Thyroid gland (tissue), 4 donors: ENCODE measurements around the gene PIK3CG. TPM values are rescaled to one million over a fixed set of nuclear protein-coding genes. Genes with fewer than 3 reads are reported as not detected.

Experiments
- DNase-seq, 2 donors: peaks; one replicate each; pipeline ENCODE4 v3.0.0-alpha.2; 2019
- H3K27ac ChIP-seq, 3 donors: fragments of 200-600 bp; sonication (generic); 1 replicate in 2 of 3; 2 replicates in 1 of 3; pipeline ENCODE4 v1.5.1; 2016 to 2019; ENCODE audit warnings: mild to moderate bottlenecking in 1 of 3, moderate library complexity in 1 of 3
- H3K27me3 ChIP-seq: fragments of 200-600 bp; sonication (generic); one replicate; pipeline ENCODE4 v1.5.1; 2019
- H3K36me3 ChIP-seq, 2 donors: fragments of 200-600 bp; sonication (generic); one replicate each; pipeline ENCODE4 v1.5.1; 2016 to 2019
- H3K4me1 ChIP-seq, 2 donors: fragments of 200-600 bp; sonication (generic); one replicate each; pipeline ENCODE4 v1.5.1; 2017 to 2019
- H3K4me3 ChIP-seq, 3 donors: fragments of 200-600 bp; sonication (generic); replicated peaks in 1 of 3; 1 replicate in 2 of 3; 2 replicates in 1 of 3; pipeline ENCODE4 v1.5.1; 2016; ENCODE audit warnings: mild to moderate bottlenecking in 1 of 3
- H3K9me3 ChIP-seq: fragments of 200-600 bp; sonication (generic); one replicate; pipeline ENCODE4 v1.5.1; 2017
- POLR2A ChIP-seq, 2 donors: fragments of 450-650 bp; IDR thresholded peaks; one replicate each; pipeline ENCODE4 v1.6.1; 2017; ENCODE audit warnings: antibody characterized with exemption in 2 of 2, mild to moderate bottlenecking in 2 of 2, moderate library complexity in 1 of 2
- WGBS, 2 donors: methylation state at CpG; one replicate each; pipeline ENCODE4 v1.1.5; 2017; 5-methylcytosine and 5-hydroxymethylcytosine counted together
- intact Hi-C: fragments of 100-400 bp; cut with DNase I; formaldehyde crosslinking; loops from one replicate; pipeline ENCODE4 v1.15.1; 2023
- total RNA-seq, 4 donors: library from RNA; depleted of rRNA; stranded (reverse); fragments of >200 nt; gene quantifications; one replicate each; pipeline ENCODE4 v1.2.3, GENCODE V29; 2016
- TF ChIP-seq, protein P1 (sequence below), 6 experiments: fragments of 200-600 bp in 3 of 6; fragments of 450-650 bp in 3 of 6; sonication (generic) in 3 of 6; IDR thresholded peaks; one replicate each; pipeline ENCODE4 v1.5.1; 2016 to 2019; ENCODE audit warnings: antibody characterized with exemption in 6 of 6, mild to moderate bottlenecking in 2 of 6, inconsistent platforms in 1 of 6, moderate library complexity in 1 of 6

The PIK3CG gene
- total RNA-seq, 4 donors from 2014 or later = 2.2 to 4.3 (median 2.5) TPM

DNA sequence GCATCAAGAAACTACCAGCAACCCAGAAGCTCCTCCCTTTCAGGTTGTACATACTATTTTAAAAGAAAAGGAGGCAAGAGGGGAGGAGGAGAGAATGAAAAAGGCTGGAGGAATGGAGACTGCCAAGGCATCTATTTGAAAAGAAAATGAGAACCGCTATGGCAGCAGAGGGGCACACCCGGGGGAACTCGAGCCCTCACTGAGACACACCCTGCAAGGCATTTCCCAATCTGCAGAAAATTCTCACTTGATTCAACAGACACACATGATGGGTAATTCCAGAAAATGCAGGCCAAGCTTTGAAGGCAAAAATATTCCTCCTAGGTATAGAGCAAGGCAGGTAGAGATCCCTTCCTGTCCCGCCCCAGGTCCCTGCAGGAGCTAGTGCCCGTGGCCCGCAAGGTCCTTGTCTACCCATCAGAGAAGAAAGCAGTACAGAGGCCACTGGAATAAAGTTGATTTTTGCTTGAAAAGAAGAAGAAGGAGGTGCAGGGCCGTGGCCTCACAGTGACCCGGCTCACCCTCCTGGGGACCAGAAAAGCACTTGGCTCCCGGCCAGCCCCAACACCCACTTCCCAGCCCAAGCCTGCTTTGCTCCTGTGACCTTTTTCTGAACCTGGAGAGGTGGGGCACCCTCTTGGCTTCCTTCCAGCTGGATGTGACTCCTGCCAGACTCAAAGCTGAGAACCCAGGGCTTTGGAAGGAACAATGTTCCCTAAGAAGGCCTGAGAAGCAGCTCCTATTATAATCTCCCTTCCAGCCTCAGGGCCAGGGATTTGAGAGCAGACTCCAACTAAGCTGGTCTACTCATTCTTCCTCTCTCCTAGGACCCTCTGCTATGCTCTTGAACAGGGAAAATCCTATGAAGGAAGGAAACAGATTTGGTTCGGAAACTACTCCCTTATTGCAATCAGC, 6.2 kb upstream of the PIK3CG start:
- peak; percentile 65 to 79 for DNase-seq
- H3K27ac ChIP-seq = no peak overlapping the region
- 36 to 40% methylated on average over 10 of the region's 10 CpGs for WGBS, 2 donors

DNA sequence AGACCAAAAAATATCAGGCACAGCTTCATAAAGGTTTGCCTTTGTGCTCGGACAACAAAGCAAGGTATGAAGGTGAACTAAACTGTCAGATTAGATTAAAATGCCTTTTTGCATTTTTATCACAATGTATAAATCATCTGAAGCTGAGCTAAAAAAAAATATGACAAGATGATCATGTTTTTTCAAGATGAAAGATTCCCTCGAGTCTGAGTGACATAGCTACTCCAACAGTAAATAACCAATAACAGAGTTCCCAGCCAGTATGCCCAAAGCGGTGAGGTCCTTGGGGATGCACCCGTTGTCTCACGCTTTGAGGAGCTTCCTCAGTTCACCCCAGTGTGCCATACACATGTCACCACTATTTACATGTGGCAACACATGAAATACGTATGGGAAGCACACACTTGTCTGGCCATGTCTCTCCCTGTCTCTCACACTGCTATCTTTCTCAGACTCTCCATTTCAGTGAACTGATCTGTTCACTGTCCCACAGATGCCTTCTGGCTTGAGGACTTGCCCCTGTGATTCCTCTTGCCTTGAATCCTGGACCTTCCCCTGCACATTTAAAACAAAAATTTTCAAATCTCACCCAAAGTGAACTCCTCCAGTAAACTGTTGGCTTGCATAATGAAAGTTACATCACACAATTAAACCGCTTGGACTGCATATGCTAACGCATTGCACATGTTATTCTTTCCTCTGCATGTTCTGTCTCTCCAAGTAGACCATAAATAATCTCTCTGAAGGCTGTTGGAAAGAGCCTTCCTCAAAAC, 2.6 kb upstream of the PIK3CG start:
- Histone ChIP-seq H3K27me3 (no peaks in the 10 kb centered on the region), H3K9me3 (no peaks in the 10 kb centered on the region), H3K27ac (no peak overlapping the region), H3K4me1 (peaks cover 4 to 9% of the 10 kb centered on the region in 2 donors), H3K4me3 (no peak overlapping the region), H3K36me3 (no peaks in the 10 kb centered on the region)
- DNase-seq = no peak
- 81 to 85% methylated on average over 8 of the region's 8 CpGs for WGBS, 2 donors
- intact Hi-C loops = no loop called here
- no peak for TF ChIP-seq POLR2A (IDR thresholded peaks at IDR 0.05)
- TF ChIP-seq, protein P1, sequence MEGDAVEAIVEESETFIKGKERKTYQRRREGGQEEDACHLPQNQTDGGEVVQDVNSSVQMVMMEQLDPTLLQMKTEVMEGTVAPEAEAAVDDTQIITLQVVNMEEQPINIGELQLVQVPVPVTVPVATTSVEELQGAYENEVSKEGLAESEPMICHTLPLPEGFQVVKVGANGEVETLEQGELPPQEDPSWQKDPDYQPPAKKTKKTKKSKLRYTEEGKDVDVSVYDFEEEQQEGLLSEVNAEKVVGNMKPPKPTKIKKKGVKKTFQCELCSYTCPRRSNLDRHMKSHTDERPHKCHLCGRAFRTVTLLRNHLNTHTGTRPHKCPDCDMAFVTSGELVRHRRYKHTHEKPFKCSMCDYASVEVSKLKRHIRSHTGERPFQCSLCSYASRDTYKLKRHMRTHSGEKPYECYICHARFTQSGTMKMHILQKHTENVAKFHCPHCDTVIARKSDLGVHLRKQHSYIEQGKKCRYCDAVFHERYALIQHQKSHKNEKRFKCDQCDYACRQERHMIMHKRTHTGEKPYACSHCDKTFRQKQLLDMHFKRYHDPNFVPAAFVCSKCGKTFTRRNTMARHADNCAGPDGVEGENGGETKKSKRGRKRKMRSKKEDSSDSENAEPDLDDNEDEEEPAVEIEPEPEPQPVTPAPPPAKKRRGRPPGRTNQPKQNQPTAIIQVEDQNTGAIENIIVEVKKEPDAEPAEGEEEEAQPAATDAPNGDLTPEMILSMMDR (IDR thresholded peaks at IDR 0.05) = no peak

More for the DNA sequence above, 6.2 kb upstream of the PIK3CG start:
- intact Hi-C loops = no loop called here
- H3K36me3 ChIP-seq = no peaks in the 10 kb centered on the region
- H3K4me1 ChIP-seq = peaks cover 4 to 7% of the 10 kb centered on the region in 2 donors
- no peaks in the 10 kb centered on the region for H3K9me3 ChIP-seq
- no peaks in the 10 kb centered on the region for H3K27me3 ChIP-seq
- no peak overlapping the region for H3K4me3 ChIP-seq
- TF ChIP-seq, protein P1 (IDR thresholded peaks at IDR 0.05) = no peak
- TF ChIP-seq POLR2A (IDR thresholded peaks at IDR 0.05) = no peak

DNA sequence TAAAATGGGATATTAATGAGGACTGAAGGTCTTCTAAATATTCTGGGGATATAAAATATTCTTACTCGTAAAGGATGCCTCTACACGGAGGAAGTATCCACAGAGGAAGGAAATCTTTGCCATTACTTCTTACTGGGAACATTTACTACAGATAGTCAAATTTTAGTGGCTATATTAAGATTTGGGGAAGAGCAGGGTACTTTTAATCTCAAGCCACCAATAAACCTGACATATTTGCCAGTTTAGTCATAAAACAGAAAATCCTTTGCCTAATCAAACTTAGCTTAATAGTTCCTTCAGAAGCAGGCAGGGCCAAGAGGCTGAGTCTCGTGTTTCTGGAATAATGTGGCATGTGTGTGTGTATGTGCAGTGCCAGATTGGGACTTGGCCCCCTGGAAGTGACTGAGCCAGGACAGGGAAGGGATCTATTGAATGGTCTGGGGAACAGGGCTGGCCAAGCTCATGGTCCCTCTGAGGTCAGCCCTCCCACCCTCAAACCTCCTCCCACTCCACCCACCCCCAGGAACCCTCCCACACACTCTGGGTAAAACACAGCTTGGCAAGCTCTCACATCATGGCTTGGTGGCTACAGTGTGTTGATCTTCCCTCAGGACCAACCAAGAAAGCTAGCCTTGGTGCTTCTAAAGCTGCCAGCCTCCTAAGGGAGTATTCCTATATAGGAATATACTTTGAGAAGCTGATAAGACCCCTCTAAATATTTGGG, 1.6 kb upstream of the PIK3CG start:
- Histone ChIP-seq H3K27me3 (no peaks in the 10 kb centered on the region), H3K36me3 (no peaks in the 10 kb centered on the region), H3K4me3 (no peak overlapping the region), H3K4me1 (peaks cover 4 to 9% of the 10 kb centered on the region in 2 donors), H3K9me3 (no peaks in the 10 kb centered on the region), H3K27ac (no peak overlapping the region)
- TF ChIP-seq, protein P1 (IDR thresholded peaks at IDR 0.05) = no peak
- TF ChIP-seq POLR2A (IDR thresholded peaks at IDR 0.05) = no peak
- no peak for DNase-seq
- intact Hi-C loops = no loop called here
- 75 to 78% methylated on average over 3 of the region's 3 CpGs for WGBS, 2 donors

DNA sequence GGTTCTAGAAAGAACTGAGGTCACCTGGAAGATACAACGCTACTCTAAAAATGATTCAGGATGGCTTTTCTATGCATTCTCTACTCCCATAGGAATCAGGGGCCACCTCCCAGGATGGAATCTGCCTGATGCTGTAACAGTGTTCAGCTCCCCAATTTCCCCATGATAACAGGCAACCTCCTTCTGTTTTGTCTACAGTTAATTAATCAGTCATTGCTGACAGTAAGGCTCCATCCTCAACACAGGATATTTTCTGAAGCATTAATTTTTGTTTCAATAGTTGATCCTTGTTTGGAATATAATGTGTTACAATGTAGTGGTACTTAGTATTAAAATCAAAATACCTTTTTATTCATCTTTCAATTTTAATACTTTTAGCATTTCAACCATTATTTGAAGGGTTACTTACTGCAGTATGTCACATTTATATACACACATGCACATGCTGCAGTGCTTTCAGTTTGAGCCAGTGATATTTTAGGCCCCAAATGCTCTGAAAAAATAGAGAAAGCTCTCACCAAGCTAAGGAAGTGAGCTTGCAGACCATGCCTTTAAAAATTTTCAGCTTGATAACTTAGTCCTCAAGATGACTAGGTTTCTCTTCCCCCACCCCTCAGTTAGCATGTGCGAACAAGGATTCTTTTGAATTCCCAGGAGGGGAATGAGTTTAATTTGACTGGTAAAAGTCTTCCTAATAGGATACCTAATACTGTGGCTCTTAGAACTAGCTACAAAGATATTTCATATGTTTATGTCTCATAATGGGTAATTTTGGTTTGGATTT, 592 bp upstream of the PIK3CG start:
- intact Hi-C loops = no loop called here
- TF ChIP-seq POLR2A (IDR thresholded peaks at IDR 0.05) = no peak
- TF ChIP-seq, protein P1 (IDR thresholded peaks at IDR 0.05) = no peak
- Histone ChIP-seq H3K4me1 (peaks cover 2 to 3% of the 10 kb centered on the region in 2 donors), H3K36me3 (no peaks in the 10 kb centered on the region), H3K4me3 (no peak overlapping the region), H3K9me3 (no peaks in the 10 kb centered on the region), H3K27me3 (no peaks in the 10 kb centered on the region), H3K27ac (no peak overlapping the region)
- WGBS, 2 donors = 75 to 83% methylated on average over 2 of the region's 2 CpGs
- no peak for DNase-seq
